ENCODE measurements around the gene WDR74.
A peak's percentile ranks its signal among the peaks of the same experiment; 100 is the strongest.

DNA sequence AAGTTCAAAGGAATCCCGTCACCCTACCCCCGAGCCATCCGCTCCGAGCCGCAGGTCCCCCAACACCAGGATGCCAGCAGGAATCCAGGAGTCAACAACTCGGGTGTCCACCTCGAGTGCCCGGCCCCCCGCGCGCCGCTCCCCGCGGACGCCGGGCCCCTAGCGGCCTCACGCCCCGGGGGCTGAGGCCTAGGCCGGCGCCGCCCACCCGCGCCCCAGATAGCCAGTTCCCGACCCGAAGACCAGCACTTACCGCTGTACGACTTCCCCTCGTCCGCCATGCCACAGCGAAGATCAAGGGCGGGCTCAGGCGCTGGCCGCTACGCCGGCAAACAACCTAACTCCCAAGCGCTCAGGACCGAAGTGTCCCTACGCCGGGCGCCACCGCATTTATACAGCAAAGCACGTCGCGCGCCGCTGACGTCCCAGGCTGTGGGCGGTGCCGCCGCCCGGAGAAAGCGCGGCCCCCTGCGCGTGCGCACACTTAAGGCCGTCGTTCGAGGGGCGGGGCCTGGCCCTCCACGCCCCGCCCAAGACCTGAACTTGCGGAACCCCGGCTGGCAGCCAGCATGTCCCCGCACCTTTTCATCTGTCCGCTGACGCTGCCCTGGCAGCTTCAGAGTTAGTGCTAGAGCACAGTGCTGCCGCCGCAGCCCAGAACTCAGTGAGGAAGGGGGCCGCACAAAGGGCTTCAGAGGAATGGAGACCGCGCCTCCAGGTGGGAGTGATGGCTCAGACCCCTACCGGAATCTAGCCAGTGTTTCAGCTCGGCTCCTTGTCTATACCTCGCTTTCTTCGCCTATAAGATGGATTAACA, 34.1 kb downstream of the WDR74 start, which contains the start of gene NXF1:
- TF ChIP-seq, protein P1, sequence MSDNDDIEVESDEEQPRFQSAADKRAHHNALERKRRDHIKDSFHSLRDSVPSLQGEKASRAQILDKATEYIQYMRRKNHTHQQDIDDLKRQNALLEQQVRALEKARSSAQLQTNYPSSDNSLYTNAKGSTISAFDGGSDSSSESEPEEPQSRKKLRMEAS (IDR thresholded peaks at IDR 0.05) = peak; percentile 64
- TF ChIP-seq, protein P2, sequence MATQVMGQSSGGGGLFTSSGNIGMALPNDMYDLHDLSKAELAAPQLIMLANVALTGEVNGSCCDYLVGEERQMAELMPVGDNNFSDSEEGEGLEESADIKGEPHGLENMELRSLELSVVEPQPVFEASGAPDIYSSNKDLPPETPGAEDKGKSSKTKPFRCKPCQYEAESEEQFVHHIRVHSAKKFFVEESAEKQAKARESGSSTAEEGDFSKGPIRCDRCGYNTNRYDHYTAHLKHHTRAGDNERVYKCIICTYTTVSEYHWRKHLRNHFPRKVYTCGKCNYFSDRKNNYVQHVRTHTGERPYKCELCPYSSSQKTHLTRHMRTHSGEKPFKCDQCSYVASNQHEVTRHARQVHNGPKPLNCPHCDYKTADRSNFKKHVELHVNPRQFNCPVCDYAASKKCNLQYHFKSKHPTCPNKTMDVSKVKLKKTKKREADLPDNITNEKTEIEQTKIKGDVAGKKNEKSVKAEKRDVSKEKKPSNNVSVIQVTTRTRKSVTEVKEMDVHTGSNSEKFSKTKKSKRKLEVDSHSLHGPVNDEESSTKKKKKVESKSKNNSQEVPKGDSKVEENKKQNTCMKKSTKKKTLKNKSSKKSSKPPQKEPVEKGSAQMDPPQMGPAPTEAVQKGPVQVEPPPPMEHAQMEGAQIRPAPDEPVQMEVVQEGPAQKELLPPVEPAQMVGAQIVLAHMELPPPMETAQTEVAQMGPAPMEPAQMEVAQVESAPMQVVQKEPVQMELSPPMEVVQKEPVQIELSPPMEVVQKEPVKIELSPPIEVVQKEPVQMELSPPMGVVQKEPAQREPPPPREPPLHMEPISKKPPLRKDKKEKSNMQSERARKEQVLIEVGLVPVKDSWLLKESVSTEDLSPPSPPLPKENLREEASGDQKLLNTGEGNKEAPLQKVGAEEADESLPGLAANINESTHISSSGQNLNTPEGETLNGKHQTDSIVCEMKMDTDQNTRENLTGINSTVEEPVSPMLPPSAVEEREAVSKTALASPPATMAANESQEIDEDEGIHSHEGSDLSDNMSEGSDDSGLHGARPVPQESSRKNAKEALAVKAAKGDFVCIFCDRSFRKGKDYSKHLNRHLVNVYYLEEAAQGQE (IDR thresholded peaks at IDR 0.05) = peak; percentile 49; the same call in 1 of the 2 replicates
- TF ChIP-seq JUN (IDR thresholded peaks at IDR 0.05) = peak; percentile 94 to 99
- TF ChIP-seq, protein P3, sequence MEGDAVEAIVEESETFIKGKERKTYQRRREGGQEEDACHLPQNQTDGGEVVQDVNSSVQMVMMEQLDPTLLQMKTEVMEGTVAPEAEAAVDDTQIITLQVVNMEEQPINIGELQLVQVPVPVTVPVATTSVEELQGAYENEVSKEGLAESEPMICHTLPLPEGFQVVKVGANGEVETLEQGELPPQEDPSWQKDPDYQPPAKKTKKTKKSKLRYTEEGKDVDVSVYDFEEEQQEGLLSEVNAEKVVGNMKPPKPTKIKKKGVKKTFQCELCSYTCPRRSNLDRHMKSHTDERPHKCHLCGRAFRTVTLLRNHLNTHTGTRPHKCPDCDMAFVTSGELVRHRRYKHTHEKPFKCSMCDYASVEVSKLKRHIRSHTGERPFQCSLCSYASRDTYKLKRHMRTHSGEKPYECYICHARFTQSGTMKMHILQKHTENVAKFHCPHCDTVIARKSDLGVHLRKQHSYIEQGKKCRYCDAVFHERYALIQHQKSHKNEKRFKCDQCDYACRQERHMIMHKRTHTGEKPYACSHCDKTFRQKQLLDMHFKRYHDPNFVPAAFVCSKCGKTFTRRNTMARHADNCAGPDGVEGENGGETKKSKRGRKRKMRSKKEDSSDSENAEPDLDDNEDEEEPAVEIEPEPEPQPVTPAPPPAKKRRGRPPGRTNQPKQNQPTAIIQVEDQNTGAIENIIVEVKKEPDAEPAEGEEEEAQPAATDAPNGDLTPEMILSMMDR (IDR thresholded peaks at IDR 0.05) = no peak
- peak; percentile 100 for TF ChIP-seq POLR2A (IDR thresholded peaks at IDR 0.05; ENCODE audit: low read length)
- no peak for TF ChIP-seq EP300 (IDR thresholded peaks at IDR 0.05)
- no peak for TF ChIP-seq HDAC2 (IDR thresholded peaks at IDR 0.05)
